PC-9 (cell line): Measurements from ENCODE around the gene SLC39A3.

ENCODE experiments used
- EZH2 ChIP-seq: fragments of 200-600 bp; sonication (generic); IDR thresholded peaks from 2 replicates; pipeline ENCODE4 v1.8.0; 2017; ENCODE audit warnings: antibody characterized with exemption, low read depth
- TF ChIP-seq, protein P1 (sequence below): fragments of 200-600 bp; sonication (generic); conservative IDR thresholded peaks from 2 replicates; pipeline ENCODE4 v1.6.1; 2017; ENCODE audit warnings: mixed run types, antibody characterized with exemption, mild to moderate bottlenecking, moderate library complexity

GRCh38 chr19:2747349-2747748 lies 7.5 kb upstream of the SLC39A3 start:
- TF ChIP-seq, protein P1, sequence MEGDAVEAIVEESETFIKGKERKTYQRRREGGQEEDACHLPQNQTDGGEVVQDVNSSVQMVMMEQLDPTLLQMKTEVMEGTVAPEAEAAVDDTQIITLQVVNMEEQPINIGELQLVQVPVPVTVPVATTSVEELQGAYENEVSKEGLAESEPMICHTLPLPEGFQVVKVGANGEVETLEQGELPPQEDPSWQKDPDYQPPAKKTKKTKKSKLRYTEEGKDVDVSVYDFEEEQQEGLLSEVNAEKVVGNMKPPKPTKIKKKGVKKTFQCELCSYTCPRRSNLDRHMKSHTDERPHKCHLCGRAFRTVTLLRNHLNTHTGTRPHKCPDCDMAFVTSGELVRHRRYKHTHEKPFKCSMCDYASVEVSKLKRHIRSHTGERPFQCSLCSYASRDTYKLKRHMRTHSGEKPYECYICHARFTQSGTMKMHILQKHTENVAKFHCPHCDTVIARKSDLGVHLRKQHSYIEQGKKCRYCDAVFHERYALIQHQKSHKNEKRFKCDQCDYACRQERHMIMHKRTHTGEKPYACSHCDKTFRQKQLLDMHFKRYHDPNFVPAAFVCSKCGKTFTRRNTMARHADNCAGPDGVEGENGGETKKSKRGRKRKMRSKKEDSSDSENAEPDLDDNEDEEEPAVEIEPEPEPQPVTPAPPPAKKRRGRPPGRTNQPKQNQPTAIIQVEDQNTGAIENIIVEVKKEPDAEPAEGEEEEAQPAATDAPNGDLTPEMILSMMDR, result no peak
- TF ChIP-seq EZH2, result no peak
